GM23338 (cell line): ENCODE results near the gene PELI1. TPM values are rescaled to one million over a fixed set of nuclear protein-coding genes. Genes with fewer than 3 reads are reported as not detected.

Experiments used
- ATAC-seq: fragments of 200-7000 bp; cut with Tn5 transposase; 3 replicates; pipeline ENCODE4 v1.9.1; 2020
- DNase-seq: peaks from one replicate; pipeline ENCODE4 v3.0.0-alpha.2; 2015; ENCODE audit warnings: low spot score
- H2AFZ ChIP-seq: fragments of 200-600 bp; sonication (generic); 2 replicates; pipeline ENCODE4 v1.8.0; 2016; ENCODE audit warnings: antibody characterized with exemption, mild to moderate bottlenecking, moderate library complexity
- H3F3A ChIP-seq: fragments of 200-600 bp; sonication (generic); replicated peaks from 2 replicates; pipeline ENCODE4 v1.8.0; 2017; ENCODE audit warnings: antibody characterized with exemption, mixed run types, low read depth
- H3K27ac ChIP-seq: fragments of 200-600 bp; sonication (generic); 2 replicates; pipeline ENCODE4 v1.6.1; 2016; ENCODE audit warnings: low read depth
- H3K27me3 ChIP-seq: fragments of 200-600 bp; sonication (generic); 2 replicates; pipeline ENCODE4 v1.8.0; 2016; ENCODE audit warnings: mild to moderate bottlenecking, mixed run types, moderate library complexity; ENCODE audit not compliant: insufficient read depth
- H3K36me3 ChIP-seq: fragments of 200-600 bp; sonication (generic); 2 replicates; pipeline ENCODE4 v1.8.0; 2016; ENCODE audit warnings: mild to moderate bottlenecking; ENCODE audit not compliant: insufficient read depth
- H3K4me1 ChIP-seq: fragments of 200-600 bp; sonication (generic); 2 replicates; pipeline ENCODE4 v1.8.0; 2016; ENCODE audit warnings: mild to moderate bottlenecking, moderate library complexity; ENCODE audit not compliant: insufficient read depth
- H3K4me2 ChIP-seq: fragments of 200-600 bp; sonication (generic); 2 replicates; pipeline ENCODE4 v1.7.1; 2017; ENCODE audit warnings: mixed run types
- H3K4me3 ChIP-seq: fragments of 200-600 bp; sonication (generic); 2 replicates; pipeline ENCODE4 v1.6.1; 2016; ENCODE audit warnings: mixed run types
- H3K79me2 ChIP-seq: fragments of 200-600 bp; sonication (generic); replicated peaks from 2 replicates; pipeline ENCODE4 v1.8.0; 2017; ENCODE audit warnings: mild to moderate bottlenecking; ENCODE audit not compliant: insufficient read depth
- H3K9me2 ChIP-seq: fragments of 200-600 bp; sonication (generic); 2 replicates; pipeline ENCODE4 v1.8.0; 2017; ENCODE audit not compliant: insufficient read depth
- H4K20me1 ChIP-seq: fragments of 200-600 bp; sonication (generic); replicated peaks from 2 replicates; pipeline ENCODE4 v1.8.0; 2017; ENCODE audit warnings: mild to moderate bottlenecking; ENCODE audit not compliant: insufficient read depth
- H3K27ac Mint-ChIP-seq: 2 replicates; pipeline ENCODE4 v1.8.0; 2020; ENCODE audit warnings: inconsistent platforms, mild to moderate bottlenecking, moderate library complexity, mixed read lengths
- H3K27me3 Mint-ChIP-seq: 3 replicates; pipeline ENCODE4 v1.8.0; 2022; ENCODE audit warnings: low read depth, mild to moderate bottlenecking, moderate library complexity, mixed read lengths, inconsistent platforms; ENCODE audit not compliant: insufficient read depth, poor library complexity
- H3K36me3 Mint-ChIP-seq: 3 replicates; pipeline ENCODE4 v1.8.0; 2021; ENCODE audit warnings: low read depth, mild to moderate bottlenecking, inconsistent platforms, moderate library complexity, mixed read lengths
- H3K4me1 Mint-ChIP-seq: 3 replicates; pipeline ENCODE4 v1.8.0; 2020; ENCODE audit warnings: mild to moderate bottlenecking, inconsistent platforms, mixed read lengths
- H3K4me3 Mint-ChIP-seq: 3 replicates; pipeline ENCODE4 v1.8.0; 2021; ENCODE audit warnings: moderate library complexity, mild to moderate bottlenecking, inconsistent platforms, mixed read lengths
- H3K9me3 Mint-ChIP-seq: 3 replicates; pipeline ENCODE4 v1.8.0; 2020; ENCODE audit warnings: moderate library complexity, mild to moderate bottlenecking, inconsistent platforms, mixed read lengths
- EZH2 ChIP-seq: fragments of 200-600 bp; sonication (generic); IDR thresholded peaks from one replicate; pipeline ENCODE4 v1.8.0; 2017; ENCODE audit warnings: antibody characterized with exemption, mild to moderate bottlenecking, low read depth; ENCODE audit not compliant: unreplicated experiment
- EZH2phosphoT487 ChIP-seq: fragments of 200-600 bp; sonication (generic); IDR thresholded peaks from one replicate; pipeline ENCODE4 v1.8.1; 2018; ENCODE audit warnings: antibody characterized with exemption; ENCODE audit not compliant: unreplicated experiment
- JUNB ChIP-seq: IDR thresholded peaks from one replicate; pipeline ENCODE4 v1.6.1; 2016; ENCODE audit warnings: antibody characterized with exemption; ENCODE audit not compliant: unreplicated experiment
- REST ChIP-seq: IDR thresholded peaks from one replicate; pipeline ENCODE4 v1.6.1; 2018; ENCODE audit warnings: antibody characterized with exemption; ENCODE audit not compliant: unreplicated experiment
- ZNF114 ChIP-seq: fragments of 250-450 bp; sonication (Bioruptor Pico); IDR thresholded peaks from 2 replicates; pipeline ENCODE4 v1.5.0; 2020; ENCODE audit warnings: mild to moderate bottlenecking, moderate library complexity
- ZNF331 ChIP-seq: fragments of 250-450 bp; sonication (Bioruptor Pico); IDR thresholded peaks from 2 replicates; pipeline ENCODE4 v1.5.0; 2020; ENCODE audit warnings: low read depth, mild to moderate bottlenecking, moderate library complexity
- ZNF462 ChIP-seq: fragments of 250-450 bp; sonication (Bioruptor Pico); IDR thresholded peaks from 2 replicates; pipeline ENCODE4 v1.5.0; 2020; ENCODE audit warnings: mild to moderate bottlenecking, moderate library complexity
- polyA plus RNA-seq: library from polyadenylated mRNA; unstranded; fragments of >200 nt; fragmentation: Nextera tagmentation; extraction: Ambion mirVana; gene quantifications from 2 replicates; pipeline ENCODE4 v1.2.1, GENCODE V29; 2016
- total RNA-seq: library from RNA; depleted of rRNA; stranded (reverse); fragments of >200 nt; shearing (Covaris generic); gene quantifications from 2 replicates; pipeline ENCODE4 v1.2.3, GENCODE V29; 2014
- TF ChIP-seq, protein P1 (sequence below): IDR thresholded peaks from 2 replicates; pipeline ENCODE4 v1.6.1; 2016; ENCODE audit warnings: antibody characterized with exemption
- TF ChIP-seq, protein P2 (sequence below), 2 experiments: fragments of 200-600 bp in 1 of 2; sonication (generic) in 1 of 2; conservative IDR thresholded peaks; 2 replicates each; pipeline versions ENCODE4 v1.5.1 to v1.6.1; 2016 to 2017; ENCODE audit warnings: antibody characterized with exemption in 2 of 2, low read depth in 2 of 2, mild to moderate bottlenecking in 2 of 2, moderate library complexity in 1 of 2

PELI1 gene
- total and polyA plus RNA-seq, 2 experiments from 2014 or later = 32.4 to 61.8 TPM

DNA sequence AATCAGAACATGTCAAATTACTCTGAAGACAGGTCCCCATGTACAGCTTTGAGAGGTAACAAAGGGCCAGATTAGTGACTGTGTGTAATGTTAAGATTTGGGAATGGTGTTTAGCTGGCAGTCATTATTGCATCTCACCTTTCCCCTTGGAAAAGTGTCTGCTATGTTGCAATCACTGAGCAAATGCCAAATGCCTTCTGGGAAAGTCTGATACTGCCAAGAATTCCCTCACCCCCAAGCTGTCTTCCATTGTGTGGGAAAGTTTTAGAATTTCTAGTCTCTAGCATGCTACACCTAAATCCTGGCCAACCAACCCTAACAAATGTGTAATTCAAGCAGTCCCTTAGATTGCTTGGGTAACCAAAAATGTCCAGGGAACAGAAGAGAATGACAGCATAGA is 13.6 kb upstream of the PELI1 start (continued):
- TF ChIP-seq, protein P1, sequence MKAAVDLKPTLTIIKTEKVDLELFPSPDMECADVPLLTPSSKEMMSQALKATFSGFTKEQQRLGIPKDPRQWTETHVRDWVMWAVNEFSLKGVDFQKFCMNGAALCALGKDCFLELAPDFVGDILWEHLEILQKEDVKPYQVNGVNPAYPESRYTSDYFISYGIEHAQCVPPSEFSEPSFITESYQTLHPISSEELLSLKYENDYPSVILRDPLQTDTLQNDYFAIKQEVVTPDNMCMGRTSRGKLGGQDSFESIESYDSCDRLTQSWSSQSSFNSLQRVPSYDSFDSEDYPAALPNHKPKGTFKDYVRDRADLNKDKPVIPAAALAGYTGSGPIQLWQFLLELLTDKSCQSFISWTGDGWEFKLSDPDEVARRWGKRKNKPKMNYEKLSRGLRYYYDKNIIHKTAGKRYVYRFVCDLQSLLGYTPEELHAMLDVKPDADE = no peak
- TF ChIP-seq JUNB = no peak
- no peak for TF ChIP-seq ZNF462 (CRISPR knock-in tag)

DNA sequence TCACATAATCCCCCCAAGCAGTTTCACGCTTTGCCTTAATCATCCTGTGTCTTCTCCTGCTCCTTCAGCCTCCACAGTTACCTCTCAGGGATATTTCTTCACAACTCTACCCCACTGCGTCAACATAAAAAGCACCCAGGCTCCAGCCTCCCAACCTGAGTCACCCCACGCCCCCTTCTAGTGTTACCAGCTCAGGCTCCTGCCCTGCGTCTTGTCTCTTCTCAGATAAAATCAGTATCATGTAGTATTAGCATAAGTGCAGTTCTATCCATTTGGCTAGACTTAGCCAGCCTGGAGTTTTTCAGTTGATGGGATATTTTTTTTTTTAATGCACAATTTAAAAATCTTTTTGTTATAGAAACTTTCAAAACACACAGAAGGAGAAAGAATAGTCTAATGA is 9.6 kb upstream of the PELI1 start:
- Histone ChIP-seq H2AFZ (peak overlapping the region; percentile 69; the same call in 1 of the 2 replicates), H3K36me3 (no peaks in the 10 kb centered on the region), H4K20me1 (no peaks in the 10 kb centered on the region), H3K9me2 (no peaks in the 10 kb centered on the region), H3F3A (no peaks in the 10 kb centered on the region), H3K4me2 (no peak overlapping the region), H3K4me1 (peaks cover 6% of the 10 kb centered on the region), H3K27ac (no peak overlapping the region), H3K79me2 (no peaks in the 10 kb centered on the region), H3K27me3 (no peaks in the 10 kb centered on the region), H3K4me3 (no peak overlapping the region)
- peak; percentile 89 for ATAC-seq
- no peaks in the 10 kb centered on the region for H3K36me3 Mint-ChIP-seq
- peak overlapping the region; percentile 12; the same call in 1 of the 2 replicates for H3K27ac Mint-ChIP-seq
- no peaks in the 10 kb centered on the region for H3K9me3 Mint-ChIP-seq
- no peak overlapping the region for H3K4me3 Mint-ChIP-seq
- H3K4me1 Mint-ChIP-seq = peaks cover 18% of the 10 kb centered on the region
- DNase-seq = peak; percentile 17
- H3K27me3 Mint-ChIP-seq = no peaks in the 10 kb centered on the region
- TF ChIP-seq, protein P2, sequence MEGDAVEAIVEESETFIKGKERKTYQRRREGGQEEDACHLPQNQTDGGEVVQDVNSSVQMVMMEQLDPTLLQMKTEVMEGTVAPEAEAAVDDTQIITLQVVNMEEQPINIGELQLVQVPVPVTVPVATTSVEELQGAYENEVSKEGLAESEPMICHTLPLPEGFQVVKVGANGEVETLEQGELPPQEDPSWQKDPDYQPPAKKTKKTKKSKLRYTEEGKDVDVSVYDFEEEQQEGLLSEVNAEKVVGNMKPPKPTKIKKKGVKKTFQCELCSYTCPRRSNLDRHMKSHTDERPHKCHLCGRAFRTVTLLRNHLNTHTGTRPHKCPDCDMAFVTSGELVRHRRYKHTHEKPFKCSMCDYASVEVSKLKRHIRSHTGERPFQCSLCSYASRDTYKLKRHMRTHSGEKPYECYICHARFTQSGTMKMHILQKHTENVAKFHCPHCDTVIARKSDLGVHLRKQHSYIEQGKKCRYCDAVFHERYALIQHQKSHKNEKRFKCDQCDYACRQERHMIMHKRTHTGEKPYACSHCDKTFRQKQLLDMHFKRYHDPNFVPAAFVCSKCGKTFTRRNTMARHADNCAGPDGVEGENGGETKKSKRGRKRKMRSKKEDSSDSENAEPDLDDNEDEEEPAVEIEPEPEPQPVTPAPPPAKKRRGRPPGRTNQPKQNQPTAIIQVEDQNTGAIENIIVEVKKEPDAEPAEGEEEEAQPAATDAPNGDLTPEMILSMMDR (conservative IDR thresholded peaks at IDR 0.05; ENCODE audit: low read depth in 2 of 2) = no peak
- TF ChIP-seq EZH2 (no peak), ZNF114 (CRISPR knock-in tag) (no peak), ZNF331 (CRISPR knock-in tag) (no peak), REST (no peak), JUNB (no peak), EZH2phosphoT487 (no peak)
